HUES48 (cell line): ENCODE measurements around the gene FAM120C.
A peak's percentile ranks its signal among the peaks of the same experiment; 100 is the strongest.

Source experiments
- H3K27ac ChIP-seq: one replicate; pipeline ENCODE4 v1.7.0; 2013; ENCODE audit warnings: low read depth, low read length, inconsistent platforms
- H3K27me3 ChIP-seq: 2 replicates; pipeline ENCODE4 v1.6.1; 2013; ENCODE audit warnings: mild to moderate bottlenecking, low read length; ENCODE audit not compliant: control insufficient read depth, insufficient read depth
- H3K36me3 ChIP-seq: 2 replicates; pipeline ENCODE4 v1.6.1; 2013; ENCODE audit warnings: low read length; ENCODE audit not compliant: control insufficient read depth, insufficient read depth
- H3K4me1 ChIP-seq: 2 replicates; pipeline ENCODE4 v1.6.1; 2013; ENCODE audit warnings: mild to moderate bottlenecking, low read length; ENCODE audit not compliant: control insufficient read depth, insufficient read depth
- H3K4me3 ChIP-seq: 2 replicates; pipeline ENCODE4 v1.5.1; 2013; ENCODE audit warnings: mild to moderate bottlenecking, low read depth, low read length
- H3K9ac ChIP-seq: 2 replicates; pipeline ENCODE4 v1.6.1; 2013; ENCODE audit warnings: mild to moderate bottlenecking, low read depth, low read length, moderate library complexity
- H3K9me3 ChIP-seq: 2 replicates; pipeline ENCODE4 v1.6.1; 2013; ENCODE audit warnings: low read length; ENCODE audit not compliant: control insufficient read depth, insufficient read depth

Gene FAM120C

DNA sequence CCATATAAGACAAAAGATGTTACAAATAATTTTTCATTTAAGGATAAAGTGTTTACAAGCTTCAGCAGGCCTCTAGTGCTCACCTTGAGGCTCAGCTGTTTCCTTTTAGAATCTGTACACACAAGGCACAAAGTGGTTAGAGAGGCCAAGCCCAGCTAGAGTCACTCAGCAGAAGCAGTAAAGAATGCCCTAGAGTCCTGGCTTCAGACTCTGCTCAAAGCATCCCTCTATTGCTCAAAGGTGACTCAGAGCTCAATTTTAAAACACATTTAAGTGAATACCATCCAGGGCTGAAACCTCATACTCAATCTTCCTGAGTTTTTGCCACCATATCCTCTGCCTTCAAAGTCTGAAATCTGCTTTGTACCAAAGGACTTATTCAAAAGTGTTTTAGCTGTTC lies 116.2 kb downstream of the FAM120C start:
- Histone ChIP-seq H3K4me3 (no peak overlapping the region), H3K36me3 (no peaks in the 10 kb centered on the region), H3K27ac (no peak overlapping the region), H3K4me1 (peaks cover 10% of the 10 kb centered on the region; the same call in 1 of the 2 replicates), H3K9ac (no peak overlapping the region), H3K9me3 (peaks cover 50% of the 10 kb centered on the region), H3K27me3 (no peaks in the 10 kb centered on the region)

DNA sequence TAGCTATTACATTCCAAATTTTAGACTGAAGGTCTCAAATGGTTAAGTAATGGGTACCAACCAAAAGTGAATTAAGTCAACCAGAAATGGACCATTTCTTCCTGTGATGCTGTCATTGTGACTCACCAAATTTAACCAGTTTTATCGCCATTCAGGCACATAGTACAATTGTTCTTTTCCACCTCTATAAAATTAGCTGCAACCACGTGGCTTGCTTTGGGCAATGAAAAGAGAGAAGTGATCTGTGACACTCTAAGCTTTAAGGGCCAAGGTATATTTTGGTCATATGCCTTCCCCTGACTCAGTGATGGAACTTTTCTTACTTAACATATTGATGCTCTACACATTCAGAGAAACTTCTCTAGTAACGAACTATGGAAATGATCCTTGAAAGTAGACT lies 118.5 kb downstream of the FAM120C start:
- Histone ChIP-seq H3K9me3 (peaks cover 33% of the 10 kb centered on the region), H3K36me3 (no peaks in the 10 kb centered on the region), H3K4me1 (peaks cover 10% of the 10 kb centered on the region; the same call in 1 of the 2 replicates), H3K9ac (no peak overlapping the region), H3K4me3 (no peak overlapping the region), H3K27me3 (no peaks in the 10 kb centered on the region), H3K27ac (no peak overlapping the region)

DNA sequence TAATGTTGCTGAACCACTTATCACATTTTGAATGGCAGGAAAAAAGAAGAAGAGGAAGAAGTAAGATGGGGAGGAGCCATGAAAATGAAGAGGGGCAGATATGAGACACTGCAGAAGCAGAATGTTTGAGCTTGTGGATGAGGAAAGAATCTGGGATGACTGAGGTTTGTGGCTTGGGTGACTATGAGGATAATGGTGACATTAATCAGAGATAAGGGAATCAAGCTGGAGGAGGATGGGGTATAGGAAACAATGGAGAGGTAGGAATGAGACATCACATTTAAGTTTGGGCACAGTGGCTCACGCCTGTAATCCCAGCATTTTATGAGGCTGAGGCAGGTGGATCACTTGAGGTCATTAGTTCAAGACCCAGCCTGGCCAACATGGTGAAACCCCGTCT lies 119.7 kb downstream of the FAM120C start:
- no peak overlapping the region for H3K9ac ChIP-seq
- H3K4me3 ChIP-seq = no peak overlapping the region
- peaks cover 32% of the 10 kb centered on the region for H3K9me3 ChIP-seq
- H3K36me3 ChIP-seq = no peaks in the 10 kb centered on the region
- 0 out of 2 replicates have a peak, but pooled peaks cover 4% of the 10 kb centered on the region for H3K4me1 ChIP-seq
- H3K27ac ChIP-seq = no peak overlapping the region
- H3K27me3 ChIP-seq = no peaks in the 10 kb centered on the region

GRCh38 chrX:54049801-54050200 lies 133.3 kb downstream of the FAM120C start:
- no peak overlapping the region for H3K9ac ChIP-seq
- H3K9me3 ChIP-seq = peaks cover 17% of the 10 kb centered on the region
- H3K4me1 ChIP-seq = peaks cover 17% of the 10 kb centered on the region
- H3K27me3 ChIP-seq = no peaks in the 10 kb centered on the region
- no peak overlapping the region for H3K4me3 ChIP-seq
- H3K27ac ChIP-seq = no peak overlapping the region
- no peaks in the 10 kb centered on the region for H3K36me3 ChIP-seq

- peaks cover 16% of the 10 kb centered on the region for H3K9me3 ChIP-seq
- no peaks in the 10 kb centered on the region for H3K36me3 ChIP-seq
- H3K9ac ChIP-seq = no peak overlapping the region
- 0 out of 2 replicates have a peak overlapping the region, but pooled peaks have one; percentile 5 for H3K4me3 ChIP-seq
- no peaks in the 10 kb centered on the region for H3K27me3 ChIP-seq
- peak overlapping the region; percentile 43 for H3K27ac ChIP-seq
- H3K4me1 ChIP-seq = peaks cover 17% of the 10 kb centered on the region
These were observed 134.6 kb downstream of the FAM120C start for GRCh38 chrX:54048412-54048811.

GRCh38 chrX:54045563-54046228 lies 137.4 kb downstream of the FAM120C start:
- no peak overlapping the region for H3K9ac ChIP-seq
- peak overlapping the region; percentile 68 for H3K4me3 ChIP-seq
- H3K27ac ChIP-seq = peak overlapping the region; percentile 98
- peaks cover 17% of the 10 kb centered on the region for H3K4me1 ChIP-seq
- H3K36me3 ChIP-seq = peaks cover 10% of the 10 kb centered on the region
- peaks cover 25% of the 10 kb centered on the region for H3K9me3 ChIP-seq
- no peaks in the 10 kb centered on the region for H3K27me3 ChIP-seq

GRCh38 chrX:54044877-54045338 lies 138.1 kb downstream of the FAM120C start:
- Histone ChIP-seq H3K9me3 (peaks cover 28% of the 10 kb centered on the region), H3K4me3 (peak overlapping the region; percentile 68), H3K27me3 (no peaks in the 10 kb centered on the region), H3K4me1 (peaks cover 17% of the 10 kb centered on the region), H3K36me3 (peaks cover 17% of the 10 kb centered on the region), H3K27ac (peak overlapping the region; percentile 98), H3K9ac (peak overlapping the region; percentile 40)

GRCh38 chrX:54044126-54044876 lies 138.8 kb downstream of the FAM120C start, which contains the start of gene PHF8:
Gene PHF8 (minus strand): TSS chrX:54044473. CDS start chrX:54042728, 1,745 bp downstream.
- H3K27me3 ChIP-seq = no peaks in the 10 kb centered on the region

GRCh38 chrX:54043541-54044125 lies 139.4 kb downstream of the FAM120C start:
- H3K27ac ChIP-seq = peak overlapping the region; percentile 98
- peaks cover 24% of the 10 kb centered on the region for H3K36me3 ChIP-seq
- H3K9ac ChIP-seq = peak overlapping the region; percentile 84
- H3K9me3 ChIP-seq = peaks cover 28% of the 10 kb centered on the region
- H3K4me1 ChIP-seq = peaks cover 13% of the 10 kb centered on the region
- H3K27me3 ChIP-seq = no peaks in the 10 kb centered on the region
- H3K4me3 ChIP-seq = peak overlapping the region; percentile 68

More at GRCh38 chrX:54044126-54044876, 138.8 kb downstream of the FAM120C start, which contains the start of gene PHF8:
- peaks cover 28% of the 10 kb centered on the region for H3K9me3 ChIP-seq
- H3K4me1 ChIP-seq = peaks cover 17% of the 10 kb centered on the region
- peak within 1 kb of the TSS; percentile 84 for H3K9ac ChIP-seq
- H3K36me3 ChIP-seq = peaks cover 23% of the 10 kb centered on the region
- H3K27ac ChIP-seq = peak within 1 kb of the TSS; percentile 98
- peak within 1 kb of the TSS; percentile 68 for H3K4me3 ChIP-seq

GRCh38 chrX:54043056-54043455 lies 140.0 kb downstream of the FAM120C start:
- peak overlapping the region; percentile 51 for H3K27ac ChIP-seq
- peaks cover 8% of the 10 kb centered on the region for H3K4me1 ChIP-seq
- peaks cover 27% of the 10 kb centered on the region for H3K36me3 ChIP-seq
- peaks cover 23% of the 10 kb centered on the region for H3K9me3 ChIP-seq
- H3K9ac ChIP-seq = no peak overlapping the region
- peak overlapping the region; percentile 68 for H3K4me3 ChIP-seq
- H3K27me3 ChIP-seq = no peaks in the 10 kb centered on the region
